ENCODE data around the gene BICDL2. TPM values are rescaled to one million over a fixed set of nuclear protein-coding genes. Genes with fewer than 3 reads are reported as not detected.
"Not testable (repeated sequence)": the region's sequence is repeated elsewhere in the genome, so short reads cannot be mapped to it uniquely, and the experiment has no call there.

BICDL2 gene, protein sequence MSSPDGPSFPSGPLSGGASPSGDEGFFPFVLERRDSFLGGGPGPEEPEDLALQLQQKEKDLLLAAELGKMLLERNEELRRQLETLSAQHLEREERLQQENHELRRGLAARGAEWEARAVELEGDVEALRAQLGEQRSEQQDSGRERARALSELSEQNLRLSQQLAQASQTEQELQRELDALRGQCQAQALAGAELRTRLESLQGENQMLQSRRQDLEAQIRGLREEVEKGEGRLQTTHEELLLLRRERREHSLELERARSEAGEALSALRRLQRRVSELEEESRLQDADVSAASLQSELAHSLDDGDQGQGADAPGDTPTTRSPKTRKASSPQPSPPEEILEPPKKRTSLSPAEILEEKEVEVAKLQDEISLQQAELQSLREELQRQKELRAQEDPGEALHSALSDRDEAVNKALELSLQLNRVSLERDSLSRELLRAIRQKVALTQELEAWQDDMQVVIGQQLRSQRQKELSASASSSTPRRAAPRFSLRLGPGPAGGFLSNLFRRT
- under 1 TPM in 1 of 2 donors, not detected in 1; 0.10 TPM for total RNA-seq
- long read RNA-seq, donor 1: 0 reads
- long read RNA-seq, donor 2: 0 reads

DNA sequence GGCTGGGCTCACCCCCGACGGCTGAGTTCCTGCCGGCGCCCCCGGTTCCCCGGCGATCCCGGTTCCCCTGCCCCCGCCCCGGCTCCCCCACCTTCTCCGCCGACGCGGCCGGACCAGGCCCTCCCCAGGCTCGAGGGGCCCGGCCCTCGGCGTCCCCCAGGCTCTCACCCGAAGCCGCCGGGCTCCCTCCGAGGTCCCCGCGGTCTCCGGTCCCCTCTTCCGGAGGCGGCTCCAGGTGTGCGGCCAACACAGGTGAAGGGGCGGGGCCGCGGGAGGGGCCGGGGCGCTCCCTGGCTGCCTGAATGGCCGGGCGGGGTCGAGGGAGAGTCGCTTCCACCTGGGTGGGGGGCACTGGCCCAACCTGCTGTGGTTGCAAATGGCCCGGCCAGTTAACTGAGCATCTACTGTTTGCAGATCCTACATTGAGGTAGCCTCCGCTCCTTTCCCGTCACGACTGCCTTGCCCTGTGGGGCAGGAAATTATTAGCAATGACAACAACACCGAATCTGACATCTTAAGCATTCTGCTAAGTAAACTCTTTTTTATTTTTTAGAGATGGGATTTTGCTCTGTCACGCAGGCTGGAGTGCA lies at the start of gene BICDL2:
Gene BICDL2 (minus strand): TSS at position 219 of the 590 bp plus-strand sequence. CDS start 1,448 bp downstream, outside the sequence.
- no peak for DNase-seq (ENCODE audit: low spot score)
- intact Hi-C loops (cut with DNase I): no loop called here

- intact Hi-C loops (cut with DNase I): no loop called here
Observed at GRCh38 chr16:3085868-3086595, 49.3 kb upstream of the BICDL2 start.

DNA sequence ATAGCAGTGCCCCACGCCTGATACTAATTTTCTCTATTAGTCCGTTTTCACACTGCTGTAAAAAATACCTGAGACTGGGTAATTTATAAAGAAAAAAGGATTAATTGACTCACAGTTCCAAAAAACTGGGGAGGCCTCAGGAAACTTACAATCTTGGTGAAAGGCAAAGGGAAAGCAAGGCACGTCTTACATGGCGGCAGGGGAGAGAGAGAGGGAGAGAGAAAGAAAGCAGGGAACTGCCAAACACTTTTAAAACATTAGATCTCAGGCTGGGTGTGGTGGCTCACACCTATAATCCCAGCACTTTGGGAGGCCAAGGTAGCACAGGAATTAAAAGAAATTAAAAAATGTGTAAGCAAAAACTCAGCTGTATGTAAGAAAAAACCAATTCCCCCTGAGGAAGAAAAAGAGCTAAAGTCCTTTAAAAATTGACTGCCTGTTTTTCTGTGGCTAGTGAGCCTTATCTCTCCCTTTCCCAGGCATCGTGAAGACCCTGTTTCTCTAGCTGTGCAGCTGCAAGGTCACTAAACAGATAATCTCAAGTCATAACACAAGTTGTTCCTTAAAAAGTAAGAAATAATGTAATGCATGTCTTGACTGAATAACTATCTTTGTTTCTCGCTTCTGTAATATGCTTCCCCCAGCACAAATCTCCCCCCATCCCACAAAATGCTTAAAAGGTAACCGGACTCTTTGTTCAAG lies 48.4 kb upstream of the BICDL2 start:
- intact Hi-C loops (cut with DNase I): no loop called here
- DNase-seq (ENCODE audit: low spot score): no peak

More at GRCh38 chr16:3085868-3086595, 49.3 kb upstream of the BICDL2 start:
- no peak for DNase-seq (ENCODE audit: low spot score)

DNA sequence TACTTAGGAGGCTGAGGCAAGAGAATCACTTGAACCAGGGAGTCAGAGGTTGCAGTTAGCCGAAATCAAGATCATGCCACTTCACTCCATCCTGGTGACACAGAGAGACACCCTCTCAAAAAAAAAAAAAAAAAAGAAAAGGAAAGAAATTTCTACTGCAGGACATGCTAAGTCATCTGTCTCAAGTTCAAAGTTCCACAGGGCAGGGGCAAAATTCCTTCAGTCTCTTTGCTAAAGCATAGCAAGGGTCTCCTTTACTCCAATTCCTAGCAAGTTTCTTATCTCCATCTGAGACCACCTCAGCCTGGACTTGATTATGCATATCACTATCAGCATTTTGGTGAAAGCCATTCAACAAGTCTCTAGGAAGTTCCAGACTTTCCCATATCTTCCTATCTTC lies 47.7 kb upstream of the BICDL2 start:
- intact Hi-C loops (cut with DNase I): no loop called here
- DNase-seq (ENCODE audit: low spot score): no peak

DNA sequence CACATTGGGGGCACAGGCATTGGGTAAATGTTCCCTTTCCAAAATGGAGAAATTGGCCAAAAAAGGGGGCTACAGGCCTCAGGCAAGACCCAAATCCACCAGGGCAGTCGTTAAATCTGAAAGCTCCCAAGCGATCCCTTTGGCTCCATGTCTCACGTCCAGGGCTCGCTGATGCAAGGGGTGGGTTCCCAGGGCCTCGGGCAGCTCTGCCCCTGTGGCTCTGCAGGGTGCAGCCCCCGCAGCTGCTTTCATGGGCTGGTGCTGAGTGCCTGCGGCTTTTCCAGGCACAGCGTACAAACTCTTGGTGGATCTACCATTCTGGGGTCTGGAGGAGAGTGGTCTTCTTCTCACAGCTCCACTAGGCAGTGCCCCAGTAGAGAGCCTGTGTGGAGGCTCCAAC lies 46.7 kb upstream of the BICDL2 start:
- DNase-seq (ENCODE audit: low spot score); intact Hi-C loops (cut with DNase I): not testable (repeated sequence)

DNA sequence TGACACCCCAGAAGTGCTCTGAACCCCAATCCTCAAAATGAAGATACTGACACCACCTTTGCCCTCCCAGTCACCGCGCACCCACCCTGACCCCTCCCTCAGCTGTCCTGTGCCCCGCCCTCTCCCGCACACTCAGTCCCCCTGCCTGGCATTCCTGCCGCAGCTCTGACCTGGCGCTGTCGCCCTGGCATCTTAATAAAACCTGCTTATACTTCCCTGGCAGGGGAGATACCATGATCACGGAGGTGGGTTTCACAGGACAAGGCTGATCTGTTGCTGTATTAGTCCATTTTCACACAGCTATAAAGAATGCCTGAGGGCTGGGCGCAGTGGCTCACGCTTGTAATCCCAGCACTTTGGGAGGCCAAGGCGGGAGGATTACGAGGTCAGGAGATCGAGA lies 45.2 kb upstream of the BICDL2 start:
- DNase-seq (ENCODE audit: low spot score); intact Hi-C loops (cut with DNase I): not testable (repeated sequence)

DNA sequence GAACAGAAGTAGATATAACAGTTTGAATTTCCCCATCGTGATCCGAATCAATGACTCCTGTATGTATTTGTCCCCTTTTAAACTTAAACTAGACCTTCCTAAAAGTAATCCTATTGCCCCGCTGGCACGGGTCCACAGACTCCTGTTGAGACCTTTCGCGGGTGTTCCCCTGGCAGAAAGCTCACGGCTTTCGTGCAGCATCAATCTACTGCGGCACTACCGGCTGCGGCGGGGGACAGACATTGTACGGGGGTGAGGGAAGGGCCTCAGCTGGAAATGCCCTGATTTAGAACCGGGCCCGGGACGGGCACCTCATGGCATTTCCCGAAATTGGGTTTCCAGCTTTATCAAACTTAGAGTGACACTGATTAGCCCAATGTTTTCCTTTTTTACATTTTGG lies 43.3 kb upstream of the BICDL2 start:
- intact Hi-C loops (cut with DNase I): no loop called here
- no peak for DNase-seq (ENCODE audit: low spot score)

DNA sequence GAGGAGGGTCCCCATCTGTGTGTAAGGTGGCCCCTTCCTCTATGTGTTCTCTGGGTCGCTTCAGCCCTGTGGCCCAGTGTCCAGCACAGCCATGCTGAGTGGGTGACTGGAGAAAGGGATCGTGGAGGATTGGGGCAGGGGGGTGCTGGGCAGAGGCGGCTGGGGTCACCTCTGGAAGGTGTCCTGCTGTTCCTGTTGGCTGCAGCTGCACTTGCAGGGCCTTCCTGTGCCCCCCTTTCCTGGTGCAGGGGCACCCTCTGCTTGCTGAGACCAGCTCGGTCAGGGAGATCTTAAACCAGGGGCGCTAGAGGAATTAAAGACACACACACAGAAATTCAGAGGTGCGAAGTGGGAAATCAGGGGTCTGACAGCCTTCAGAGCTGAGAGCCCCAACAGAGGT lies 39.8 kb upstream of the BICDL2 start:
- DNase-seq (ENCODE audit: low spot score): no peak

GRCh38 chr16:3075946-3076345 lies 39.2 kb upstream of the BICDL2 start:
- intact Hi-C loops (cut with DNase I); DNase-seq (ENCODE audit: low spot score): not testable (repeated sequence)

More for the DNA sequence above, 39.8 kb upstream of the BICDL2 start:
- intact Hi-C loops (cut with DNase I): no loop called here

- no peak for DNase-seq (ENCODE audit: low spot score)
- intact Hi-C loops (cut with DNase I): no loop called here
Observed at GRCh38 chr16:3075523-3075915, 38.8 kb upstream of the BICDL2 start.

GRCh38 chr16:3074860-3075522 lies 38.2 kb upstream of the BICDL2 start:
- DNase-seq (ENCODE audit: low spot score): no peak
- intact Hi-C loops (cut with DNase I): no loop called here

- no peak for DNase-seq (ENCODE audit: low spot score)
- intact Hi-C loops (cut with DNase I): no loop called here
Observed at GRCh38 chr16:3073448-3073847, 36.7 kb upstream of the BICDL2 start.

DNA sequence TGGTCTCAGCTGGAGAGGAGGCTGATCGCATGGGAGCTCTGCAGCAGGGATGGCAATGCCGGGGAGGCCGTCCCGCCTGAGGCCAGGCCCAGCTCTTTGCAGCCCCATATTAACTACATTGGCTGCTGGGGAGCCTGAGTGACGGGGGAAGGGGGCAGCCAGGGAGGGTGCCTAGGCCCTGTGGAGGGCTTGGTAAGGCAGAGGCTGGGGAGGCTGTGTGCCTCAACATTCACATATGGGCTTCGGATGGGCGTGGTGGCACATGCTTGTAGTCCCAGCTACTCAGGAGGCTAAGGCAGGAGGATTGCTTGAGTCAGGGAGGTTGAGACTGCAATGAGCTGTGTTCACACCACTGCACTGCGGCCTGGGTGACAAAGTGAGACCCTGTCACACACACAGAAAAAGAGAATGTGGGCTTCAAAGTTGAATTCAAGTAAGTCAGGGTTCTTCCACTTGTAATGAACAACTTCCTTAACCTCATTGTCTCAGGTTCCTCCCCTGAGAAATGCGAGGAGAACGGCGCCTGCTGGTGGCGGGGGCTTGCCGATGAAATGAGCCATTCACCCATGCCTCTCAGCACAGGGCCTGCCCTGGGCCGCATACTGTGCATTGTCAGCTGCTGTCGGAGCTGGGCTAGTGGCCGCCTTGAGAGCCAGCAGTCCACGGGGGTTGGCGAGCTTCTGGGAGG lies 36.0 kb upstream of the BICDL2 start:
- intact Hi-C loops (cut with DNase I); DNase-seq (ENCODE audit: low spot score): not testable (repeated sequence)

GRCh38 chr16:3072148-3072547 lies 35.4 kb upstream of the BICDL2 start:
- intact Hi-C loops (cut with DNase I); DNase-seq (ENCODE audit: low spot score): not testable (repeated sequence)

- intact Hi-C loops (cut with DNase I): no loop called here
- DNase-seq (ENCODE audit: low spot score): no peak
Observed at GRCh38 chr16:3071655-3072054, 34.9 kb upstream of the BICDL2 start.

- no peak for DNase-seq (ENCODE audit: low spot score)
- intact Hi-C loops (cut with DNase I): no loop called here
Observed at GRCh38 chr16:3070608-3071111, 33.9 kb upstream of the BICDL2 start.

- intact Hi-C loops (cut with DNase I): loop anchor here in 1 of 2 donors (5.0 to 10.0 kb wide), 2 partner anchors 46 to 288 kb away; partner anchors contain the start of genes OR2C1 and ZNF205
- DNase-seq (ENCODE audit: low spot score): not testable (repeated sequence)
Observed at GRCh38 chr16:3069146-3069545, 32.4 kb upstream of the BICDL2 start.

DNA sequence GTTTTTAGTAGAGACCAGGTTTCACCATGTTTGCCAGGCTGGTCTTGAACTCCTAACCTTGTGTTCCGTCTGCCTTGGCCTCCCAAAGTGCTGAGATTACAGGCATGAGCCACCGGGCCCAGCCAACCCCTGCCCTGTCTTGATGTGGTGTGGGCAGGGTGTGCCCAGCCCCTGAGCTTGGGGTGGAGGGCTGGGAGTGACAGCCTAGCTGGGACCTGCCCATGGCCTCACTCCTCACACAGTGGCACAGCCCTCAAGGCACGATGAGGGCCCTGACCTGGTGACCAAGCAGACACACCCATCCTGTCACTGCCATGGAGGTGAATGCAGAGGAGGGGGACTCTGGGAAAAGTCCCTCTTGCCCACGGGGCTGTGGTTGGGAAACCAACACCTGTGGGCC lies 31.7 kb upstream of the BICDL2 start:
- DNase-seq (ENCODE audit: low spot score): no peak
- intact Hi-C loops (cut with DNase I): loop anchor here in 1 of 2 donors (5.0 to 10.0 kb wide), 2 partner anchors 46 to 289 kb away; partner anchors contain the start of genes OR2C1 and ZNF205

All from posterior vena cava (tissue), 2 donors.